ENCODE measurements around the gene BPIFB2. TPM values are rescaled to one million over a fixed set of nuclear protein-coding genes. Genes with fewer than 3 reads are reported as not detected.

Gene BPIFB2
- total RNA-seq, 1 experiment from 2014 or later: not detected

GRCh38 chr20:32965115-32965514 lies 42.4 kb upstream of the BPIFB2 start:
- in situ Hi-C loops (cut with HindIII; ENCODE audit: low pct_unique_long_range_greater_than_20kb, low sequenced_read_pairs) (no loop called here), intact Hi-C loops (cut with micrococcal nuclease; ENCODE audit: unreplicated experiment) (no loop called here)
- DNase-seq (ENCODE audit: low read depth, low spot score): no peak
- no TSS peak for BruUV-seq (replicated peaks)
- H3K36me3 ChIP-seq (ENCODE audit: control insufficient read depth, insufficient read depth, low read length): no peaks in the 10 kb centered on the region
- ChIA-PET CTCF (no interaction called here), POLR2A (no interaction called here)
- TF ChIP-seq CTCF (IDR thresholded peaks at IDR 0.05) (no peak), REST (IDR thresholded peaks at IDR 0.05; ENCODE audit: insufficient read depth in 1 of 2, low read depth in 2 of 2, low read length in 1 of 2) (no peak), SIN3A (IDR thresholded peaks at IDR 0.05; ENCODE audit: borderline replicate concordance, insufficient read depth, low read depth, low read length) (no peak), TCF7L2 (IDR thresholded peaks at IDR 0.05; ENCODE audit: low read depth, low read length) (no peak), POLR2AphosphoS5 (IDR thresholded peaks at IDR 0.05; ENCODE audit: low read depth, low read length) (no peak)
- no peak overlapping the region for H3K27ac ChIP-seq (ENCODE audit: low read length)
- H3K9me3 ChIP-seq (ENCODE audit: control insufficient read depth, insufficient read depth, low read depth, low read length): no peaks in the 10 kb centered on the region
- no peak overlapping the region for H3K4me3 ChIP-seq (ENCODE audit: low read depth in 2 of 2, low read length in 2 of 2)
- no peaks in the 10 kb centered on the region; the same call in 1 of the 2 replicates for H3K27me3 ChIP-seq (ENCODE audit: control insufficient read depth, insufficient read depth, low read length)
- H3K4me1 ChIP-seq (ENCODE audit: control insufficient read depth, insufficient read depth, low read length): no peaks in the 10 kb centered on the region
- no peak for ATAC-seq

- Histone ChIP-seq H3K27ac (ENCODE audit: low read length) (no peak overlapping the region), H3K4me1 (ENCODE audit: control insufficient read depth, insufficient read depth, low read length) (no peaks in the 10 kb centered on the region), H3K4me3 (ENCODE audit: low read depth in 2 of 2, low read length in 2 of 2) (no peak overlapping the region), H3K36me3 (ENCODE audit: control insufficient read depth, insufficient read depth, low read length) (no peaks in the 10 kb centered on the region), H3K9me3 (ENCODE audit: control insufficient read depth, insufficient read depth, low read depth, low read length) (no peaks in the 10 kb centered on the region), H3K27me3 (ENCODE audit: control insufficient read depth, insufficient read depth, low read length) (no peaks in the 10 kb centered on the region; the same call in 1 of the 2 replicates)
- intact Hi-C loops (cut with micrococcal nuclease; ENCODE audit: unreplicated experiment): no loop called here
- no TSS peak for BruUV-seq (replicated peaks)
- ChIA-PET POLR2A (no interaction called here), CTCF (no interaction called here)
- ATAC-seq (no peak), DNase-seq (ENCODE audit: low read depth, low spot score) (no peak)
- in situ Hi-C loops (cut with HindIII; ENCODE audit: low pct_unique_long_range_greater_than_20kb, low sequenced_read_pairs): no loop called here
- no peak for TF ChIP-seq SIN3A (IDR thresholded peaks at IDR 0.05; ENCODE audit: borderline replicate concordance, insufficient read depth, low read depth, low read length)
- no peak for TF ChIP-seq POLR2AphosphoS5 (IDR thresholded peaks at IDR 0.05; ENCODE audit: low read depth, low read length)
- TF ChIP-seq REST (IDR thresholded peaks at IDR 0.05; ENCODE audit: insufficient read depth in 1 of 2, low read depth in 2 of 2, low read length in 1 of 2): no peak
- no peak for TF ChIP-seq TCF7L2 (IDR thresholded peaks at IDR 0.05; ENCODE audit: low read depth, low read length)
- no peak for TF ChIP-seq CTCF (IDR thresholded peaks at IDR 0.05)
Observed at GRCh38 chr20:32965581-32966373, 41.7 kb upstream of the BPIFB2 start.

Measured in Panc1 (cell line).